ENCODE measurements around the gene PLD3.

Gene PLD3

DNA sequence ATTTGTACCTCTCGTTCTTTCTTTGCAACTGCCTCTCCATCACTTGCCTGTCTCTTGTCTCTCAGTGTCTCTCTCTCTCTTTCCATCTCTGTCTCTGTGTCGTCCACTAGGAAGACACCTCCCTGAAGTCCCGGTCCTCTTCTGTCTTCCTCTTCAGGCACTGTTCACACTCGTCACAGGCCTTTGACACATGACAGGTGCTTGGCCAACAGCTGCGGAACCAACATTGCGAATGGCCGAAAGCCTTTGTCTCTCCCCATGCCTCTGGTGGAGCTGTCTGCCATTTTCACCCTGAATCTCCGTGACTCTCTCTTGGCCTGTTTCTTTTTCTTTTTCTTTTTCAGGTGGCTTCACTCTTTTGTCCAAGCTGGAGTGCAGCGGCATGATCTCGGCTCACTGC is 38.7 kb downstream of the PLD3 start:
- TF ChIP-seq EP300 (IDR thresholded peaks at IDR 0.05; ENCODE audit: borderline replicate concordance) (no peak), RAD21 (IDR thresholded peaks at IDR 0.05; ENCODE audit: low read depth) (no peak), MAX (IDR thresholded peaks at IDR 0.05) (no peak), EGR1 (IDR thresholded peaks at IDR 0.05) (no peak), NFIC (IDR thresholded peaks at IDR 0.05) (no peak), CEBPB (IDR thresholded peaks at IDR 0.05) (no peak), FOXM1 (IDR thresholded peaks at IDR 0.05; ENCODE audit: borderline replicate concordance, low read depth) (no peak), REST (IDR thresholded peaks at IDR 0.05; ENCODE audit: low read depth) (no peak), TEAD4 (IDR thresholded peaks at IDR 0.05) (no peak), ZBTB7A (IDR thresholded peaks at IDR 0.05; ENCODE audit: low read depth) (no peak), YY1 (IDR thresholded peaks at IDR 0.05; ENCODE audit: low read depth) (no peak), CREB1 (IDR thresholded peaks at IDR 0.05; ENCODE audit: low read depth) (no peak)
- TF ChIP-seq, protein P1, sequence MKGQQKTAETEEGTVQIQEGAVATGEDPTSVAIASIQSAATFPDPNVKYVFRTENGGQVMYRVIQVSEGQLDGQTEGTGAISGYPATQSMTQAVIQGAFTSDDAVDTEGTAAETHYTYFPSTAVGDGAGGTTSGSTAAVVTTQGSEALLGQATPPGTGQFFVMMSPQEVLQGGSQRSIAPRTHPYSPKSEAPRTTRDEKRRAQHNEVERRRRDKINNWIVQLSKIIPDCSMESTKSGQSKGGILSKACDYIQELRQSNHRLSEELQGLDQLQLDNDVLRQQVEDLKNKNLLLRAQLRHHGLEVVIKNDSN (IDR thresholded peaks at IDR 0.05): no peak

DNA sequence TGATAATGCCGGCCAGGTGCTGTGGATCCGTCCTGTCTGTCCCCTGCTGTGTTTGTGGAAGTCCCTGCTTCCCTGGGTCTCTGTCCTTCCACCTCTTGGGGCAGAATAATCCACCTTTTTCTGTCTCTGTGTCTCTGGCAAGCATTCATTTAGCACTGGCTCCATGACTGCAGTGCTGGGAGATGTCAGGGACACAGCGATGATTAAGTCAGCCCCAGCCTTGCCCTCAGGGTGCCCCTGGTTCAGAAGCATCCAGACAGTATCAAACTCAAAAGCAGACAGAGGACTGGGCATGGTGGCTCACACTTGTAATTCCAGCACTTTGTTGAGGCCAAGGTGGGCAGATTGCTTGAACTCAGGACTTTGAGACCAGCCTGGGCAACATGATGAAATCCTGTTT is 40.0 kb downstream of the PLD3 start:
- TF ChIP-seq CEBPB (IDR thresholded peaks at IDR 0.05) (no peak), RAD21 (IDR thresholded peaks at IDR 0.05; ENCODE audit: low read depth) (no peak), REST (IDR thresholded peaks at IDR 0.05; ENCODE audit: low read depth) (no peak), FOXM1 (IDR thresholded peaks at IDR 0.05; ENCODE audit: borderline replicate concordance, low read depth) (no peak), TEAD4 (IDR thresholded peaks at IDR 0.05) (no peak), TAF1 (IDR thresholded peaks at IDR 0.05; ENCODE audit: low read depth) (no peak), TCF12 (IDR thresholded peaks at IDR 0.05; ENCODE audit: low read depth) (no peak), NFIC (IDR thresholded peaks at IDR 0.05) (no peak), CREB1 (IDR thresholded peaks at IDR 0.05; ENCODE audit: low read depth) (no peak), ZBTB7A (IDR thresholded peaks at IDR 0.05; ENCODE audit: low read depth) (no peak)
- TF ChIP-seq, protein P1 (IDR thresholded peaks at IDR 0.05): no peak

GRCh38 chr19:40389404-40390083 is 41.0 kb downstream of the PLD3 start:
- TF ChIP-seq YY1 (IDR thresholded peaks at IDR 0.05; ENCODE audit: low read depth) (no peak), ZBTB7A (IDR thresholded peaks at IDR 0.05; ENCODE audit: low read depth) (no peak), TCF12 (IDR thresholded peaks at IDR 0.05; ENCODE audit: low read depth) (no peak), NFIC (IDR thresholded peaks at IDR 0.05) (no peak), FOXM1 (IDR thresholded peaks at IDR 0.05; ENCODE audit: borderline replicate concordance, low read depth) (no peak), TEAD4 (IDR thresholded peaks at IDR 0.05) (no peak), RAD21 (IDR thresholded peaks at IDR 0.05; ENCODE audit: low read depth) (no peak), MAX (IDR thresholded peaks at IDR 0.05) (no peak), EGR1 (IDR thresholded peaks at IDR 0.05) (no peak), REST (IDR thresholded peaks at IDR 0.05; ENCODE audit: low read depth) (no peak), CEBPB (IDR thresholded peaks at IDR 0.05) (no peak), TAF1 (IDR thresholded peaks at IDR 0.05; ENCODE audit: low read depth) (no peak)

- no peak for TF ChIP-seq EP300 (IDR thresholded peaks at IDR 0.05; ENCODE audit: borderline replicate concordance)
- no peak for TF ChIP-seq NFIC (IDR thresholded peaks at IDR 0.05)
- no peak for TF ChIP-seq EGR1 (IDR thresholded peaks at IDR 0.05)
- no peak for TF ChIP-seq FOXM1 (IDR thresholded peaks at IDR 0.05; ENCODE audit: borderline replicate concordance, low read depth)
- TF ChIP-seq MAX (IDR thresholded peaks at IDR 0.05): no peak
- no peak for TF ChIP-seq CEBPB (IDR thresholded peaks at IDR 0.05)
- TF ChIP-seq YY1 (IDR thresholded peaks at IDR 0.05; ENCODE audit: low read depth): no peak
- TF ChIP-seq ZBTB7A (IDR thresholded peaks at IDR 0.05; ENCODE audit: low read depth): no peak
These were observed 41.7 kb downstream of the PLD3 start, which contains the start of gene HIPK4 for GRCh38 chr19:40390084-40390742. TSS of gene HIPK4 (minus strand) at chr19:40390181. CDS start at chr19:40389902, 279 bp downstream.

Measured in Ishikawa (cell line).